SK-N-SH (cell line): Measurements from ENCODE around the gene HAAO. TPM values are rescaled to one million over a fixed set of nuclear protein-coding genes. Genes with fewer than 3 reads are reported as not detected.

Experiments used
- CTCF ChIA-PET: fragments of 300-600, 350-600 bp; formaldehyde crosslinking; extraction: SDS; loops from one replicate; lab custom pipeline; 2021; lab: Yijun Ruan, JAX
- POLR2A ChIA-PET: fragments of 350-600 bp; sonication (Branson Sonifier 250); formaldehyde crosslinking; extraction: SDS; loops from one replicate; lab custom pipeline; 2020; ENCODE audit warnings: antibody characterized with exemption, inconsistent platforms; lab: Yijun Ruan, JAX
- DNase-seq: peaks from one replicate; pipeline ENCODE4 v3.0.0; 2012
- H2AFZ ChIP-seq: fragments of 200-600 bp; sonication (generic); 2 replicates; pipeline ENCODE4 v1.8.1; 2016; ENCODE audit warnings: antibody characterized with exemption, mild to moderate bottlenecking, low read depth
- H3F3A ChIP-seq: fragments of 200-600 bp; sonication (generic); replicated peaks from 2 replicates; pipeline ENCODE3; 2016; ENCODE audit warnings: antibody characterized with exemption, mild to moderate bottlenecking; ENCODE audit not compliant: insufficient read depth
- H3K27ac ChIP-seq, 2 experiments: fragments of 200-500 bp in 1 of 2; fragments of 200-600 bp in 1 of 2; sonication (Bioruptor generic) in 1 of 2; sonication (generic), shearing (Covaris generic) in 1 of 2; 2 replicates each; pipeline versions ENCODE4 v1.5.1 to v1.6.1; 2014 to 2016; ENCODE audit warnings: low read depth in 2 of 2, inconsistent platforms in 1 of 2, low read length in 1 of 2, mild to moderate bottlenecking in 1 of 2, mixed read lengths in 1 of 2
- H3K27me3 ChIP-seq: fragments of 200-600 bp; sonication (generic), shearing (Covaris generic); 2 replicates; pipeline ENCODE4 v1.6.1; 2016; ENCODE audit warnings: mixed run types; ENCODE audit not compliant: insufficient read depth
- H3K36me3 ChIP-seq, 2 experiments: fragments of 200-500 bp in 1 of 2; fragments of 200-600 bp in 1 of 2; sonication (Bioruptor generic) in 1 of 2; sonication (generic) in 1 of 2; replicated peaks in 1 of 2; 2 replicates each; pipeline versions ENCODE3 to v1.5.1; 2014 to 2016; ENCODE audit warnings: low read length in 1 of 2, mild to moderate bottlenecking in 1 of 2; ENCODE audit not compliant: insufficient read depth in 2 of 2, control insufficient read depth in 1 of 2
- H3K4me1 ChIP-seq, 2 experiments: fragments of 200-500 bp in 1 of 2; fragments of 200-600 bp in 1 of 2; sonication (Bioruptor generic) in 1 of 2; sonication (generic), shearing (Covaris generic) in 1 of 2; 2 replicates each; pipeline versions ENCODE4 v1.5.1 to v1.6.1; 2014 to 2016; ENCODE audit warnings: low read depth in 1 of 2, low read length in 1 of 2, mixed run types in 1 of 2; ENCODE audit not compliant: insufficient read depth in 2 of 2, control insufficient read depth in 1 of 2
- H3K4me2 ChIP-seq: fragments of 200-600 bp; sonication (generic), shearing (Covaris generic); 2 replicates; pipeline ENCODE4 v1.6.1; 2017; ENCODE audit warnings: mixed run types
- H3K4me3 ChIP-seq, 2 experiments: fragments of 200-500 bp in 1 of 2; fragments of 200-600 bp in 1 of 2; sonication (Bioruptor generic) in 1 of 2; sonication (generic), shearing (Covaris generic) in 1 of 2; 2 replicates each; pipeline versions ENCODE4 v1.5.1 to v1.8.1; 2014 to 2016; ENCODE audit warnings: low read depth in 2 of 2, inconsistent platforms in 1 of 2, low read length in 1 of 2, mild to moderate bottlenecking in 1 of 2, mixed read lengths in 1 of 2, moderate library complexity in 1 of 2
- H3K79me2 ChIP-seq: fragments of 200-600 bp; sonication (generic); 2 replicates; pipeline ENCODE4 v1.8.1; 2017; ENCODE audit warnings: mild to moderate bottlenecking; ENCODE audit not compliant: insufficient read depth
- H3K9ac ChIP-seq: fragments of 200-600 bp; sonication (generic); 2 replicates; pipeline ENCODE4 v1.6.1; 2017; ENCODE audit warnings: mixed run types
- H3K9me2 ChIP-seq: fragments of 200-600 bp; sonication (generic); 2 replicates; pipeline ENCODE4 v1.6.1; 2017; ENCODE audit warnings: mixed run types
- H3K9me3 ChIP-seq: fragments of 200-600 bp; sonication (generic); 2 replicates; pipeline ENCODE4 v1.6.1; 2017; ENCODE audit warnings: mixed run types, mild to moderate bottlenecking, moderate library complexity
- H4K20me1 ChIP-seq: fragments of 200-600 bp; sonication (generic); 2 replicates; pipeline ENCODE4 v1.6.1; 2017; ENCODE audit warnings: mild to moderate bottlenecking, mixed run types; ENCODE audit not compliant: insufficient read depth
- ELF1 ChIP-seq: IDR thresholded peaks from 2 replicates; pipeline ENCODE4 v1.4.0; 2012
- EP300 ChIP-seq, 2 experiments: IDR thresholded peaks; 2 replicates each; pipeline versions ENCODE4 v1.4.0 to v1.6.1; 2012; ENCODE audit warnings: borderline replicate concordance in 1 of 2, low read depth in 1 of 2, low read length in 1 of 2
- EZH2phosphoT487 ChIP-seq: fragments of 200-600 bp; sonication (generic); IDR thresholded peaks from 2 replicates; pipeline ENCODE4 v1.6.1; 2017; ENCODE audit warnings: low read depth, mixed run types, mild to moderate bottlenecking, antibody characterized with exemption, moderate library complexity, borderline replicate concordance
- FOSL2 ChIP-seq: IDR thresholded peaks from 2 replicates; pipeline ENCODE4 v1.4.0; 2012; ENCODE audit warnings: low read depth, mild to moderate bottlenecking, moderate library complexity, borderline replicate concordance
- FOXJ3 ChIP-seq: sonication (generic); formaldehyde crosslinking; IDR thresholded peaks from 2 replicates; pipeline ENCODE4 v1.5.1; 2020; ENCODE audit warnings: mild to moderate bottlenecking, missing genetic modification reagents
- FOXM1 ChIP-seq: IDR thresholded peaks from 2 replicates; pipeline ENCODE4 v1.4.0; 2012; ENCODE audit warnings: low read depth, mild to moderate bottlenecking
- GATA2 ChIP-seq: sonication (generic); formaldehyde crosslinking; IDR thresholded peaks from 2 replicates; pipeline ENCODE4 v1.5.0; 2020; ENCODE audit warnings: mild to moderate bottlenecking, missing genetic modification reagents
- MAX ChIP-seq: IDR thresholded peaks from 2 replicates; pipeline ENCODE4 v1.4.0; 2012; ENCODE audit warnings: low read depth
- NFIC ChIP-seq: IDR thresholded peaks from 2 replicates; pipeline ENCODE4 v1.4.0; 2012; ENCODE audit warnings: borderline replicate concordance
- NRF1 ChIP-seq: IDR thresholded peaks from 2 replicates; pipeline ENCODE4 v1.6.1; 2012; ENCODE audit warnings: low read depth, mild to moderate bottlenecking, low read length
- REST ChIP-seq: IDR thresholded peaks from 2 replicates; pipeline ENCODE4 v1.6.1; 2012; ENCODE audit warnings: mild to moderate bottlenecking, low read depth, low read length, moderate library complexity
- RFX5 ChIP-seq: IDR thresholded peaks from 2 replicates; pipeline ENCODE4 v1.6.1; 2012; ENCODE audit warnings: mild to moderate bottlenecking, improper control_type of control experiment, low read length
- SIN3A ChIP-seq: IDR thresholded peaks from 2 replicates; pipeline ENCODE4 v1.6.1; 2012; ENCODE audit warnings: low read depth, mild to moderate bottlenecking, low read length, moderate library complexity, borderline replicate concordance
- ZBTB33 ChIP-seq: IDR thresholded peaks from 2 replicates; pipeline ENCODE4 v1.4.0; 2012; ENCODE audit warnings: low read depth, borderline replicate concordance
- WGBS: methylation state at CpG from one replicate; pipeline ENCODE4 v1.1.6; 2017; ENCODE audit warnings: low lambda C conversion rate; 5-methylcytosine and 5-hydroxymethylcytosine counted together
- polyA plus RNA-seq, 3 experiments: library from polyadenylated mRNA; depleted of rRNA; stranded (reverse); fragments of >200 nt; gene quantifications; 2 replicates each; pipeline ENCODE4 v1.2.3, GENCODE V29; 2012
- TF ChIP-seq, protein P1 (sequence below): IDR thresholded peaks from 2 replicates; pipeline ENCODE4; 2012
- TF ChIP-seq, protein P2 (sequence below): fragments of 150-350 bp; IDR thresholded peaks from 2 replicates; pipeline ENCODE4 v1.6.1; 2016; ENCODE audit warnings: mild to moderate bottlenecking, low read depth, low read length

Gene HAAO
- polyA plus RNA-seq, 1 of the 3 experiments (the other 2 are of a cell fraction): not detected

DNA sequence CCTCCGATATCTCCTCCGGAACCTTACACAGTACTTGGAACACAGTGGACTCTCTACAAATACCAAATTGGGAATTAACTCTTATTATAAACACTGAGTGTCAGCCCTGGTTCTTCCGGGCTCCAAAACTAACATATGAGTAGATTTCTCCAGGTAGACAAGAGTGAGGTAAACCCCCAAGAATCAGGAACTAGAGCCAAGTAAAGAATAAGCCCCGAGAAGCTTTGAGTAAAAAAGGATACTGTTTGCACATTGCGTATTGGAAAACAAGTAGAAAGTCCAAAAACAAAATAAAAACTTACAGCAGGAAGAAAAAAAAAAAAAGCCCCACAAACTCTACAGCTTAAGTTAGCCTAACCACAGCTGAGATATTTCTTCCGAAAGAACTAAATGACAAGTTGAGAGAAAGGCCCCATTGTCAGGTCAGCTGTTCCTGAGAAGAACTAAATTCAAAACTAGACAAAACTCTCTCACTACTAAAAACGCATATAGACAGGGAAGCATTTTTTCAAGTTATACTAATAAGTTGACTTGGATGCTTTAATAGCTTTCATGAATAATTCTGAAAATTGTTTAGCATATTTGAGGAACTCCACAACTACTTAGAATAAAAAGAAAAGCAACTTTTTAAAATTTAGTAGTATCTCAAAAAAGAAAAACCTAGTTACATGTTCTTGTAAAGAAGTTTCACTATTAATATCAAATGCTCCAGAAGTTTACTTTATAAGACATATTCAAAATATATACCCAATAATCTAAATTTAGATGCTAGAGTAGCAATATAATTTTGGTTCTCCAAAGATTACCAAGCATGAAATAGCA, 4.3 kb upstream of the HAAO start:
- Histone ChIP-seq H3K9me2 (no peaks in the 10 kb centered on the region), H3K79me2 (no peaks in the 10 kb centered on the region), H3K4me2 (no peak overlapping the region), H3K4me1 (peaks cover 0 to 3% of the 10 kb centered on the region in 2 experiments; a peak in 1 of 4 replicates), H4K20me1 (no peaks in the 10 kb centered on the region), H3K27me3 (no peaks in the 10 kb centered on the region), H3K9me3 (no peaks in the 10 kb centered on the region), H3K36me3 (no peaks in the 10 kb centered on the region), H3K4me3 (no peak overlapping the region), H2AFZ (peak overlapping the region; percentile 1; the same call in 1 of the 2 replicates), H3K27ac (no peak overlapping the region), H3K9ac (no peak overlapping the region), H3F3A (no peaks in the 10 kb centered on the region)
- ChIA-PET POLR2A (interaction anchor here (2.1 kb wide), 1 partner anchor 13 kb away, joined by 6 read pairs; no protein-coding TSS in a partner anchor), CTCF (interaction anchor here (1.1 to 2.2 kb wide), 5 partner anchors 13 to 128 kb away, joined by 3 to 8 read pairs (median 3); no protein-coding TSS in a partner anchor)
- no peak for DNase-seq
- TF ChIP-seq EZH2phosphoT487: no peak
- 91% methylated on average over 7 of the region's 7 CpGs for WGBS

GRCh38 chr2:42795841-42796301, 3.5 kb upstream of the HAAO start:
- H3K27ac ChIP-seq: no peak overlapping the region
- peaks cover 0 to under 1% of the 10 kb centered on the region in 2 experiments; a peak in 1 of 4 replicates for H3K4me1 ChIP-seq
- DNase-seq: no peak
- H3F3A ChIP-seq: no peaks in the 10 kb centered on the region
- no peaks in the 10 kb centered on the region for H3K27me3 ChIP-seq
- no peaks in the 10 kb centered on the region for H3K36me3 ChIP-seq
- no peaks in the 10 kb centered on the region for H3K9me2 ChIP-seq
- WGBS: 58% methylated on average over 3 of the region's 3 CpGs
- H3K4me3 ChIP-seq: no peak overlapping the region
- TF ChIP-seq NFIC (no peak), REST (no peak), ZBTB33 (no peak), FOXM1 (no peak), EP300 (IDR thresholded peaks at IDR 0.05; ENCODE audit: borderline replicate concordance in 1 of 2, low read depth in 1 of 2, low read length in 1 of 2) (no peak), RFX5 (no peak), GATA2 (no peak), MAX (no peak), ELF1 (no peak), FOSL2 (no peak), SIN3A (no peak), NRF1 (no peak), FOXJ3 (CRISPR knock-in tag) (no peak)
- TF ChIP-seq, protein P1, sequence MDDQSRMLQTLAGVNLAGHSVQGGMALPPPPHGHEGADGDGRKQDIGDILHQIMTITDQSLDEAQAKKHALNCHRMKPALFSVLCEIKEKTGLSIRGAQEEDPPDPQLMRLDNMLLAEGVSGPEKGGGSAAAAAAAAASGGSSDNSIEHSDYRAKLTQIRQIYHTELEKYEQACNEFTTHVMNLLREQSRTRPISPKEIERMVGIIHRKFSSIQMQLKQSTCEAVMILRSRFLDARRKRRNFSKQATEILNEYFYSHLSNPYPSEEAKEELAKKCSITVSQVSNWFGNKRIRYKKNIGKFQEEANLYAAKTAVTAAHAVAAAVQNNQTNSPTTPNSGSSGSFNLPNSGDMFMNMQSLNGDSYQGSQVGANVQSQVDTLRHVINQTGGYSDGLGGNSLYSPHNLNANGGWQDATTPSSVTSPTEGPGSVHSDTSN: no peak
- TF ChIP-seq, protein P2, sequence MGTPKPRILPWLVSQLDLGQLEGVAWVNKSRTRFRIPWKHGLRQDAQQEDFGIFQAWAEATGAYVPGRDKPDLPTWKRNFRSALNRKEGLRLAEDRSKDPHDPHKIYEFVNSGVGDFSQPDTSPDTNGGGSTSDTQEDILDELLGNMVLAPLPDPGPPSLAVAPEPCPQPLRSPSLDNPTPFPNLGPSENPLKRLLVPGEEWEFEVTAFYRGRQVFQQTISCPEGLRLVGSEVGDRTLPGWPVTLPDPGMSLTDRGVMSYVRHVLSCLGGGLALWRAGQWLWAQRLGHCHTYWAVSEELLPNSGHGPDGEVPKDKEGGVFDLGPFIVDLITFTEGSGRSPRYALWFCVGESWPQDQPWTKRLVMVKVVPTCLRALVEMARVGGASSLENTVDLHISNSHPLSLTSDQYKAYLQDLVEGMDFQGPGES: no peak
- TF ChIP-seq, all 33 proteins: peak for 0
- no peak overlapping the region for H3K4me2 ChIP-seq
- no peak overlapping the region for H3K9ac ChIP-seq
- no peaks in the 10 kb centered on the region for H3K79me2 ChIP-seq
- H2AFZ ChIP-seq: peak overlapping the region; percentile 1; the same call in 1 of the 2 replicates
- ChIA-PET CTCF (interaction anchor here (1.3 to 2.2 kb wide), 2 partner anchors 14 to 127 kb away, joined by 3 to 8 read pairs; no protein-coding TSS in a partner anchor), POLR2A (interaction anchor here (2.1 kb wide), 1 partner anchor 14 kb away, joined by 6 read pairs; no protein-coding TSS in a partner anchor)
- no peaks in the 10 kb centered on the region for H3K9me3 ChIP-seq
- H4K20me1 ChIP-seq: no peaks in the 10 kb centered on the region
